ENCODE data around the gene GDAP2. TPM values are rescaled to one million over a fixed set of nuclear protein-coding genes. Genes with fewer than 3 reads are reported as not detected.

Gene GDAP2
- total RNA-seq, 1 experiment from 2014 or later: 24.4 TPM

DNA sequence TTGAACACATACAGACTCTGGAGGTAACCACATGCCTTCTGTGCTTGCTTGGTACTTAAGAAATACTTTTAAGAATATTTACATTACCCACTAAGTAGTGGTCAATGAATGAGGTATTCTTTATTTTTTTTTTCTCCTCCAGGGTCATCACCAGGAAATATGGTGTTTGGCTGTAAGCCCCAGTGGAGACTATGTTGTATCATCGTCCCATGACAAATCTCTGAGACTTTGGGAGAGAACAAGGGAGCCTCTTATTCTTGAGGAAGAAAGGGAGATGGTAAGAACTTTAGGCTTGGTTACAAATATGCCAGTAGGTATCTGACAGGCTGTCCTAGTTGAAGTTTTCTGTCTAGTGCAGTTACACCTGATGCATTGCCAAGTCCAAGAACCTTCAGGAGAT is 23.0 kb upstream of the GDAP2 start:
- Histone ChIP-seq H3K9ac (ENCODE audit: extremely low read depth, insufficient read length, low read length) (no peak overlapping the region), H3K79me1 (ENCODE audit: insufficient read depth, low read depth, low read length, poor library complexity, severe bottlenecking) (no peaks in the 10 kb centered on the region), H2AFZ (ENCODE audit: low read length) (no peak overlapping the region), H3K23me2 (ENCODE audit: insufficient read length, low read depth, low read length, poor library complexity, severe bottlenecking) (no peaks in the 10 kb centered on the region), H3K23ac (ENCODE audit: insufficient read length, low read depth, low read length) (no peak overlapping the region), H4K5ac (ENCODE audit: insufficient read length, low read depth, low read length) (no peak overlapping the region), H3K4me2 (ENCODE audit: insufficient read depth, insufficient read length, low read length) (no peak overlapping the region), H2BK120ac (ENCODE audit: low read depth, low read length, poor library complexity, severe bottlenecking) (no peak overlapping the region), H4K91ac (ENCODE audit: insufficient read length, low read depth, low read length) (no peak overlapping the region), H3K56ac (ENCODE audit: insufficient read length, low read depth, low read length) (no peak overlapping the region), H3K27ac (ENCODE audit: insufficient read length, low read depth, low read length) (no peak overlapping the region), H2BK20ac (ENCODE audit: low read depth, low read length, poor library complexity, severe bottlenecking) (no peak overlapping the region), H2AK5ac (ENCODE audit: insufficient read length, low read length) (no peak overlapping the region), H4K20me1 (ENCODE audit: control insufficient read depth, insufficient read depth, insufficient read length) (no peaks in the 10 kb centered on the region), H4K8ac (replicated peaks; ENCODE audit: insufficient read length, low read depth, low read length) (no peak overlapping the region), H2BK5ac (ENCODE audit: insufficient read length, low read length) (no peak overlapping the region), H3K4ac (ENCODE audit: low read depth, low read length) (no peak overlapping the region), H3K4me1 (ENCODE audit: insufficient read depth, low read length) (no peaks in the 10 kb centered on the region), H3K14ac (ENCODE audit: insufficient read depth, low read length) (no peak overlapping the region), H3K18ac (ENCODE audit: insufficient read length, low read depth, low read length) (no peak overlapping the region), H3K9me3 (ENCODE audit: control insufficient read depth, low read depth, low read length) (no peaks in the 10 kb centered on the region), H3K27me3 (ENCODE audit: insufficient read depth, low read length) (no peaks in the 10 kb centered on the region), H2BK15ac (ENCODE audit: low read depth, low read length) (no peak overlapping the region), H2BK12ac (ENCODE audit: insufficient read length, low read depth, low read length) (no peak overlapping the region), H3K79me2 (ENCODE audit: insufficient read depth, low read length) (no peaks in the 10 kb centered on the region), H3T11ph (ENCODE audit: low read length) (no peak overlapping the region)
- TF ChIP-seq, protein P1, sequence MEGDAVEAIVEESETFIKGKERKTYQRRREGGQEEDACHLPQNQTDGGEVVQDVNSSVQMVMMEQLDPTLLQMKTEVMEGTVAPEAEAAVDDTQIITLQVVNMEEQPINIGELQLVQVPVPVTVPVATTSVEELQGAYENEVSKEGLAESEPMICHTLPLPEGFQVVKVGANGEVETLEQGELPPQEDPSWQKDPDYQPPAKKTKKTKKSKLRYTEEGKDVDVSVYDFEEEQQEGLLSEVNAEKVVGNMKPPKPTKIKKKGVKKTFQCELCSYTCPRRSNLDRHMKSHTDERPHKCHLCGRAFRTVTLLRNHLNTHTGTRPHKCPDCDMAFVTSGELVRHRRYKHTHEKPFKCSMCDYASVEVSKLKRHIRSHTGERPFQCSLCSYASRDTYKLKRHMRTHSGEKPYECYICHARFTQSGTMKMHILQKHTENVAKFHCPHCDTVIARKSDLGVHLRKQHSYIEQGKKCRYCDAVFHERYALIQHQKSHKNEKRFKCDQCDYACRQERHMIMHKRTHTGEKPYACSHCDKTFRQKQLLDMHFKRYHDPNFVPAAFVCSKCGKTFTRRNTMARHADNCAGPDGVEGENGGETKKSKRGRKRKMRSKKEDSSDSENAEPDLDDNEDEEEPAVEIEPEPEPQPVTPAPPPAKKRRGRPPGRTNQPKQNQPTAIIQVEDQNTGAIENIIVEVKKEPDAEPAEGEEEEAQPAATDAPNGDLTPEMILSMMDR (conservative IDR thresholded peaks at IDR 0.05): no peak
- no peaks in the 10 kb centered on the region for H3K27me3 Mint-ChIP-seq (ENCODE audit: low read depth)
- WGBS (ENCODE audit: extremely low coverage, insufficient read length, low lambda C conversion rate): no CpG with 5 or more reads among the region's 1 CpG
- no peak for DNase-seq
- no peak overlapping the region for H3K4me3 Mint-ChIP-seq
- no peaks in the 10 kb centered on the region for H3K4me1 Mint-ChIP-seq
- no peak overlapping the region for H3K27ac Mint-ChIP-seq
- H3K9me3 Mint-ChIP-seq: no peaks in the 10 kb centered on the region
- peaks cover 31 to 89% (median 59%) of the 10 kb centered on the region in 3 experiments; a peak in 6 of 7 replicates for H3K36me3 Mint-ChIP-seq (ENCODE audit: insufficient read depth in 1 of 3, low read depth in 3 of 3)

Measured in H9 (cell line).